Measurements from ENCODE around the gene RNASET2. TPM values are rescaled to one million over a fixed set of nuclear protein-coding genes. Genes with fewer than 3 reads are reported as not detected.

Gene RNASET2
- total and polyA plus RNA-seq, 2 of the 13 experiments (the other 11 are each of a cell fraction or from before 2014, with no cell fraction given), result 44.6 to 597 TPM

DNA sequence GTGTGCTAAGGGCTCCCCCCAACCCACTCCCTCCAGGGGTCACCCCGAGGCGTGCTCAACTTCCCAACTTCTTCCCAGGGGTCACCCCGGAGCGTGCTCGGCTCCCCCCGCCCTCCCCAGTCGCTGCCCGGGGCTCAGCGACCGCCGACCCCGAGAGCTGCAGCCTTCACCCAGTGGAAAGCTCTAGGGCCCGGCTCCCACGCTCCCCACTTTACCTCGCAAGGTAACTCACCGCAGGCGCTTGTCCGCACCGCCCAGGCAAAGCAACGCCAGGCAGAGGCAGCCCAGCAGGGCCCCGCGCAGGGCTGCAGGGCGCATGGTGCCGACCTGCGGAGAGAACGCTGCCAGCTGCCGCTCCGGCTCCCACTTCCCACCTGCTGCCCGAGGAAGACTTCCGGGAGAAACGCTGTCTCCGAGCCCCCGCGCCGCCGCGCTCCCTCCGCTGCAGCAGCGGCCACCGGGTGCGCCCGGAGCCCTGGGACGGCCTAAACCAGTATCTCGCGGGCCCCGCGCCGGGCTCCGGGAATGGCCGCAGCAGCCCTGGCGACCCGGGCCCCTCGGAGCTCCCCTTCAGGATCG is 396 bp downstream of the RNASET2 start (continued):
- TF ChIP-seq, protein P1, sequence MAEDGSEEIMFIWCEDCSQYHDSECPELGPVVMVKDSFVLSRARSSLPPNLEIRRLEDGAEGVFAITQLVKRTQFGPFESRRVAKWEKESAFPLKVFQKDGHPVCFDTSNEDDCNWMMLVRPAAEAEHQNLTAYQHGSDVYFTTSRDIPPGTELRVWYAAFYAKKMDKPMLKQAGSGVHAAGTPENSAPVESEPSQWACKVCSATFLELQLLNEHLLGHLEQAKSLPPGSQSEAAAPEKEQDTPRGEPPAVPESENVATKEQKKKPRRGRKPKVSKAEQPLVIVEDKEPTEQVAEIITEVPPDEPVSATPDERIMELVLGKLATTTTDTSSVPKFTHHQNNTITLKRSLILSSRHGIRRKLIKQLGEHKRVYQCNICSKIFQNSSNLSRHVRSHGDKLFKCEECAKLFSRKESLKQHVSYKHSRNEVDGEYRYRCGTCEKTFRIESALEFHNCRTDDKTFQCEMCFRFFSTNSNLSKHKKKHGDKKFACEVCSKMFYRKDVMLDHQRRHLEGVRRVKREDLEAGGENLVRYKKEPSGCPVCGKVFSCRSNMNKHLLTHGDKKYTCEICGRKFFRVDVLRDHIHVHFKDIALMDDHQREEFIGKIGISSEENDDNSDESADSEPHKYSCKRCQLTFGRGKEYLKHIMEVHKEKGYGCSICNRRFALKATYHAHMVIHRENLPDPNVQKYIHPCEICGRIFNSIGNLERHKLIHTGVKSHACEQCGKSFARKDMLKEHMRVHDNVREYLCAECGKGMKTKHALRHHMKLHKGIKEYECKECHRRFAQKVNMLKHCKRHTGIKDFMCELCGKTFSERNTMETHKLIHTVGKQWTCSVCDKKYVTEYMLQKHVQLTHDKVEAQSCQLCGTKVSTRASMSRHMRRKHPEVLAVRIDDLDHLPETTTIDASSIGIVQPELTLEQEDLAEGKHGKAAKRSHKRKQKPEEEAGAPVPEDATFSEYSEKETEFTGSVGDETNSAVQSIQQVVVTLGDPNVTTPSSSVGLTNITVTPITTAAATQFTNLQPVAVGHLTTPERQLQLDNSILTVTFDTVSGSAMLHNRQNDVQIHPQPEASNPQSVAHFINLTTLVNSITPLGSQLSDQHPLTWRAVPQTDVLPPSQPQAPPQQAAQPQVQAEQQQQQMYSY (CRISPR knock-in tag; IDR thresholded peaks at IDR 0.05), result no peak
- TF ChIP-seq, protein P2, sequence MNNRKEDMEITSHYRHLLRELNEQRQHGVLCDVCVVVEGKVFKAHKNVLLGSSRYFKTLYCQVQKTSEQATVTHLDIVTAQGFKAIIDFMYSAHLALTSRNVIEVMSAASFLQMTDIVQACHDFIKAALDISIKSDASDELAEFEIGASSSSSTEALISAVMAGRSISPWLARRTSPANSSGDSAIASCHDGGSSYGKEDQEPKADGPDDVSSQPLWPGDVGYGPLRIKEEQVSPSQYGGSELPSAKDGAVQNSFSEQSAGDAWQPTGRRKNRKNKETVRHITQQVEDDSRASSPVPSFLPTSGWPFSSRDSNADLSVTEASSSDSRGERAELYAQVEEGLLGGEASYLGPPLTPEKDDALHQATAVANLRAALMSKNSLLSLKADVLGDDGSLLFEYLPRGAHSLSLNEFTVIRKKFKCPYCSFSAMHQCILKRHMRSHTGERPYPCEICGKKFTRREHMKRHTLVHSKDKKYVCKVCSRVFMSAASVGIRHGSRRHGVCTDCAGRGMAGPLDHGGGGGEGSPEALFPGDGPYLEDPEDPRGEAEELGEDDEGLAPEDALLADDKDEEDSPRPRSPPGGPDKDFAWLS (CRISPR knock-in tag; IDR thresholded peaks at IDR 0.05; ENCODE audit: borderline replicate concordance), result no peak
- TF ChIP-seq ZNF879 (CRISPR knock-in tag; IDR thresholded peaks at IDR 0.05), result peak; percentile 72; the same call in 1 of the 2 replicates
- peak; percentile 76; the same call in 1 of the 2 replicates for TF ChIP-seq CAMTA2 (CRISPR knock-in tag; IDR thresholded peaks at IDR 0.05; ENCODE audit: borderline replicate concordance)
- 0 out of 2 replicates have a peak, but pooled peaks have one; percentile 62 for TF ChIP-seq ZBTB8A (CRISPR knock-in tag; IDR thresholded peaks at IDR 0.05; ENCODE audit: borderline replicate concordance, low read depth)
- TF ChIP-seq ISL2 (CRISPR knock-in tag; IDR thresholded peaks at IDR 0.05), result 0 out of 2 replicates have a peak, but pooled peaks have one; percentile 6
- TF ChIP-seq, protein P3, sequence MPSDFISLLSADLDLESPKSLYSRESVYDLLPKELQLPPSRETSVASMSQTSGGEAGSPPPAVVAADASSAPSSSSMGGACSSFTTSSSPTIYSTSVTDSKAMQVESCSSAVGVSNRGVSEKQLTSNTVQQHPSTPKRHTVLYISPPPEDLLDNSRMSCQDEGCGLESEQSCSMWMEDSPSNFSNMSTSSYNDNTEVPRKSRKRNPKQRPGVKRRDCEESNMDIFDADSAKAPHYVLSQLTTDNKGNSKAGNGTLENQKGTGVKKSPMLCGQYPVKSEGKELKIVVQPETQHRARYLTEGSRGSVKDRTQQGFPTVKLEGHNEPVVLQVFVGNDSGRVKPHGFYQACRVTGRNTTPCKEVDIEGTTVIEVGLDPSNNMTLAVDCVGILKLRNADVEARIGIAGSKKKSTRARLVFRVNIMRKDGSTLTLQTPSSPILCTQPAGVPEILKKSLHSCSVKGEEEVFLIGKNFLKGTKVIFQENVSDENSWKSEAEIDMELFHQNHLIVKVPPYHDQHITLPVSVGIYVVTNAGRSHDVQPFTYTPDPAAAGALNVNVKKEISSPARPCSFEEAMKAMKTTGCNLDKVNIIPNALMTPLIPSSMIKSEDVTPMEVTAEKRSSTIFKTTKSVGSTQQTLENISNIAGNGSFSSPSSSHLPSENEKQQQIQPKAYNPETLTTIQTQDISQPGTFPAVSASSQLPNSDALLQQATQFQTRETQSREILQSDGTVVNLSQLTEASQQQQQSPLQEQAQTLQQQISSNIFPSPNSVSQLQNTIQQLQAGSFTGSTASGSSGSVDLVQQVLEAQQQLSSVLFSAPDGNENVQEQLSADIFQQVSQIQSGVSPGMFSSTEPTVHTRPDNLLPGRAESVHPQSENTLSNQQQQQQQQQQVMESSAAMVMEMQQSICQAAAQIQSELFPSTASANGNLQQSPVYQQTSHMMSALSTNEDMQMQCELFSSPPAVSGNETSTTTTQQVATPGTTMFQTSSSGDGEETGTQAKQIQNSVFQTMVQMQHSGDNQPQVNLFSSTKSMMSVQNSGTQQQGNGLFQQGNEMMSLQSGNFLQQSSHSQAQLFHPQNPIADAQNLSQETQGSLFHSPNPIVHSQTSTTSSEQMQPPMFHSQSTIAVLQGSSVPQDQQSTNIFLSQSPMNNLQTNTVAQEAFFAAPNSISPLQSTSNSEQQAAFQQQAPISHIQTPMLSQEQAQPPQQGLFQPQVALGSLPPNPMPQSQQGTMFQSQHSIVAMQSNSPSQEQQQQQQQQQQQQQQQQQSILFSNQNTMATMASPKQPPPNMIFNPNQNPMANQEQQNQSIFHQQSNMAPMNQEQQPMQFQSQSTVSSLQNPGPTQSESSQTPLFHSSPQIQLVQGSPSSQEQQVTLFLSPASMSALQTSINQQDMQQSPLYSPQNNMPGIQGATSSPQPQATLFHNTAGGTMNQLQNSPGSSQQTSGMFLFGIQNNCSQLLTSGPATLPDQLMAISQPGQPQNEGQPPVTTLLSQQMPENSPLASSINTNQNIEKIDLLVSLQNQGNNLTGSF (CRISPR knock-in tag; IDR thresholded peaks at IDR 0.05), result peak; percentile 55; the same call in 1 of the 2 replicates
- no peak for TF ChIP-seq ZNF343 (CRISPR knock-in tag; IDR thresholded peaks at IDR 0.05)
- TF ChIP-seq CHD2 (IDR thresholded peaks at IDR 0.05; ENCODE audit: low read depth, low read length), result peak; percentile 79
- 0 out of 2 replicates have a peak, but pooled peaks have one; percentile 30 for TF ChIP-seq ZMYM4 (CRISPR knock-in tag; IDR thresholded peaks at IDR 0.05)
- peak; percentile 17 for TF ChIP-seq RBM39 (IDR thresholded peaks at IDR 0.05; ENCODE audit: low read depth, low read length, poor library complexity, severe bottlenecking)
- TF ChIP-seq, protein P4, sequence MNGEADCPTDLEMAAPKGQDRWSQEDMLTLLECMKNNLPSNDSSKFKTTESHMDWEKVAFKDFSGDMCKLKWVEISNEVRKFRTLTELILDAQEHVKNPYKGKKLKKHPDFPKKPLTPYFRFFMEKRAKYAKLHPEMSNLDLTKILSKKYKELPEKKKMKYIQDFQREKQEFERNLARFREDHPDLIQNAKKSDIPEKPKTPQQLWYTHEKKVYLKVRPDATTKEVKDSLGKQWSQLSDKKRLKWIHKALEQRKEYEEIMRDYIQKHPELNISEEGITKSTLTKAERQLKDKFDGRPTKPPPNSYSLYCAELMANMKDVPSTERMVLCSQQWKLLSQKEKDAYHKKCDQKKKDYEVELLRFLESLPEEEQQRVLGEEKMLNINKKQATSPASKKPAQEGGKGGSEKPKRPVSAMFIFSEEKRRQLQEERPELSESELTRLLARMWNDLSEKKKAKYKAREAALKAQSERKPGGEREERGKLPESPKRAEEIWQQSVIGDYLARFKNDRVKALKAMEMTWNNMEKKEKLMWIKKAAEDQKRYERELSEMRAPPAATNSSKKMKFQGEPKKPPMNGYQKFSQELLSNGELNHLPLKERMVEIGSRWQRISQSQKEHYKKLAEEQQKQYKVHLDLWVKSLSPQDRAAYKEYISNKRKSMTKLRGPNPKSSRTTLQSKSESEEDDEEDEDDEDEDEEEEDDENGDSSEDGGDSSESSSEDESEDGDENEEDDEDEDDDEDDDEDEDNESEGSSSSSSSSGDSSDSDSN (CRISPR knock-in tag; IDR thresholded peaks at IDR 0.05), result no peak
- peak; percentile 76; the same call in 1 of the 2 replicates for TF ChIP-seq FLYWCH1 (CRISPR knock-in tag; IDR thresholded peaks at IDR 0.05)
- TF ChIP-seq KDM5A (IDR thresholded peaks at IDR 0.05; ENCODE audit: borderline replicate concordance, low read length), result peak; percentile 39; the same call in 1 of the 2 replicates

Data from HepG2 (cell line).